H1 (cell line): Measurements from ENCODE around the gene NTN4. TPM values are rescaled to one million over a fixed set of nuclear protein-coding genes. Genes with fewer than 3 reads are reported as not detected.

Experiments used
- CTCF ChIA-PET: fragments of 300-600 bp; sonication (Branson Sonifier 250); formaldehyde crosslinking; loops from one replicate; lab custom pipeline; 2021; ENCODE audit not compliant: partially characterized antibody; lab: Charles Lee
- POLR2A ChIA-PET: fragments of 300-600 bp; sonication (Branson Sonifier 250); formaldehyde crosslinking; loops from one replicate; lab custom pipeline; 2021; ENCODE audit warnings: inconsistent platforms; ENCODE audit not compliant: partially characterized antibody; lab: Charles Lee
- DNase-seq, 2 experiments: peaks; one replicate each; pipeline versions ENCODE4 v3.0.0 to v3.0.0-alpha.2; 2010 to 2022; ENCODE audit warnings: low spot score in 2 of 2, low read depth in 1 of 2, mixed read lengths in 1 of 2
- FAIRE-seq: peaks from 2 replicates; lab custom pipeline; 2011; peaks lifted over from hg19 to GRCh38; lab: Jason Lieb, UNC
- H2AFZ ChIP-seq: 2 replicates; pipeline ENCODE4 v1.8.1; 2012; ENCODE audit warnings: low read length, inconsistent platforms
- H2AK5ac ChIP-seq: 2 replicates; pipeline ENCODE4 v1.6.1; 2013; ENCODE audit warnings: low read depth, low read length
- H2BK120ac ChIP-seq: replicated peaks from 2 replicates; pipeline ENCODE3; 2013; ENCODE audit warnings: low read depth, low read length, inconsistent platforms
- H2BK12ac ChIP-seq: 2 replicates; pipeline ENCODE4 v1.6.1; 2013; ENCODE audit warnings: low read depth, low read length
- H2BK15ac ChIP-seq: 2 replicates; pipeline ENCODE4 v1.6.1; 2013; ENCODE audit warnings: low read length
- H2BK20ac ChIP-seq: 2 replicates; pipeline ENCODE4 v1.6.1; 2013; ENCODE audit warnings: low read length
- H2BK5ac ChIP-seq: 2 replicates; pipeline ENCODE4 v1.6.1; 2013; ENCODE audit warnings: low read depth, low read length
- H3K14ac ChIP-seq: 2 replicates; pipeline ENCODE4 v1.6.1; 2013; ENCODE audit warnings: inconsistent platforms; ENCODE audit not compliant: insufficient read length
- H3K18ac ChIP-seq: 2 replicates; pipeline ENCODE4 v1.6.1; 2013; ENCODE audit warnings: low read length; ENCODE audit errors: extremely low read depth
- H3K23ac ChIP-seq: 2 replicates; pipeline ENCODE4 v1.6.1; 2013; ENCODE audit warnings: inconsistent platforms; ENCODE audit not compliant: insufficient read length
- H3K23me2 ChIP-seq: 2 replicates; pipeline ENCODE4 v1.6.1; 2013; ENCODE audit warnings: low read depth, low read length
- H3K27ac ChIP-seq: 2 replicates; pipeline ENCODE4 v1.6.1; 2011; ENCODE audit warnings: low read depth, low read length, inconsistent platforms
- H3K27me3 ChIP-seq, 4 experiments: replicated peaks in 1 of 4; 1 replicate in 1 of 4; 2 replicates in 3 of 4; pipeline versions ENCODE4 v1.6.1 to v1.8.1; 2011 to 2013; ENCODE audit warnings: low read length in 3 of 4, mild to moderate bottlenecking in 3 of 4, inconsistent platforms in 2 of 4, mixed read lengths in 2 of 4, moderate library complexity in 1 of 4; ENCODE audit not compliant: control insufficient read depth in 3 of 4, insufficient read depth in 3 of 4; ENCODE audit errors: extremely low read depth in 1 of 4
- H3K36me3 ChIP-seq, 4 experiments: 2 replicates each; pipeline versions ENCODE4 v1.6.1 to v1.8.1; 2011 to 2013; ENCODE audit warnings: mild to moderate bottlenecking in 4 of 4, low read length in 3 of 4, moderate library complexity in 2 of 4, control low read depth in 1 of 4, inconsistent platforms in 1 of 4; ENCODE audit not compliant: insufficient read depth in 4 of 4, control insufficient read depth in 2 of 4
- H3K4ac ChIP-seq: replicated peaks from 2 replicates; pipeline ENCODE3; 2013; ENCODE audit warnings: low read length, low read depth, mixed read lengths, inconsistent platforms; ENCODE audit not compliant: insufficient read length
- H3K4me1 ChIP-seq, 4 experiments: replicated peaks in 1 of 4; 1 replicate in 1 of 4; 2 replicates in 3 of 4; pipeline versions ENCODE4 v1.6.1 to v1.8.1; 2011 to 2013; ENCODE audit warnings: low read length in 3 of 4, inconsistent platforms in 2 of 4, mixed read lengths in 1 of 4; ENCODE audit not compliant: insufficient read depth in 4 of 4, control insufficient read depth in 3 of 4
- H3K4me2 ChIP-seq, 2 experiments: 2 replicates each; pipeline versions ENCODE4 v1.6.1 to v1.8.1; 2011 to 2013; ENCODE audit warnings: low read depth in 2 of 2, low read length in 2 of 2, control low read depth in 1 of 2, inconsistent platforms in 1 of 2, mild to moderate bottlenecking in 1 of 2; ENCODE audit not compliant: insufficient read depth in 1 of 2
- H3K4me3 ChIP-seq, 4 experiments: fragments of 200-600, 300-600 bp in 1 of 4; sonication (generic), shearing (Covaris generic), sonication (Bioruptor Twin) in 1 of 4; 2 replicates each; pipeline versions ENCODE4 v1.5.1 to v1.8.1; 2011 to 2016; ENCODE audit warnings: low read length in 4 of 4, low read depth in 3 of 4, control low read depth in 2 of 4, inconsistent platforms in 2 of 4, mild to moderate bottlenecking in 2 of 4, mixed read lengths in 1 of 4, moderate library complexity in 1 of 4; ENCODE audit not compliant: insufficient read depth in 2 of 4; ENCODE audit errors: extremely low read depth in 1 of 4
- H3K56ac ChIP-seq: replicated peaks from 2 replicates; pipeline ENCODE3; 2013; ENCODE audit warnings: low read depth, mild to moderate bottlenecking, mixed read lengths, low read length, inconsistent platforms; ENCODE audit not compliant: insufficient read length
- H3K79me1 ChIP-seq: 2 replicates; pipeline ENCODE4 v1.6.1; 2013; ENCODE audit warnings: low read depth, low read length, control low read depth
- H3K79me2 ChIP-seq, 2 experiments: 2 replicates each; pipeline versions ENCODE4 v1.6.1 to v1.8.1; 2012 to 2013; ENCODE audit warnings: low read length in 2 of 2, mild to moderate bottlenecking in 2 of 2, inconsistent platforms in 1 of 2; ENCODE audit not compliant: insufficient read depth in 2 of 2, control insufficient read depth in 1 of 2
- H3K9ac ChIP-seq, 4 experiments: replicated peaks in 1 of 4; 1 replicate in 1 of 4; 2 replicates in 3 of 4; pipeline versions ENCODE4 v1.6.1 to v1.8.1; 2011 to 2013; ENCODE audit warnings: low read depth in 3 of 4, low read length in 3 of 4, control low read depth in 2 of 4, mild to moderate bottlenecking in 2 of 4, moderate library complexity in 2 of 4, inconsistent platforms in 1 of 4; ENCODE audit errors: extremely low read depth in 1 of 4
- H3K9me3 ChIP-seq, 2 experiments: 2 replicates each; pipeline versions ENCODE4 v1.6.1 to v1.8.1; 2012 to 2013; ENCODE audit warnings: mild to moderate bottlenecking in 2 of 2, moderate library complexity in 2 of 2, control low read depth in 1 of 2, inconsistent platforms in 1 of 2, low read depth in 1 of 2, low read length in 1 of 2, mixed read lengths in 1 of 2; ENCODE audit not compliant: insufficient read depth in 2 of 2
- H4K20me1 ChIP-seq, 2 experiments: replicated peaks in 1 of 2; 2 replicates each; pipeline versions ENCODE3 to v1.8.1; 2011 to 2013; ENCODE audit warnings: inconsistent platforms in 2 of 2, low read length in 2 of 2, mild to moderate bottlenecking in 1 of 2; ENCODE audit not compliant: insufficient read depth in 2 of 2, control insufficient read depth in 1 of 2
- H4K5ac ChIP-seq: 2 replicates; pipeline ENCODE4 v1.6.1; 2013; ENCODE audit warnings: low read length, low read depth, mixed read lengths, inconsistent platforms; ENCODE audit not compliant: insufficient read length
- H4K8ac ChIP-seq: 2 replicates; pipeline ENCODE4 v1.8.0; 2013; ENCODE audit warnings: mild to moderate bottlenecking, moderate library complexity, low read length, inconsistent platforms; ENCODE audit not compliant: insufficient read depth; ENCODE audit errors: extremely low read depth
- H4K91ac ChIP-seq: replicated peaks from 2 replicates; pipeline ENCODE3; 2013; ENCODE audit warnings: low read length, mixed read lengths, inconsistent platforms; ENCODE audit not compliant: insufficient read length
- ATF2 ChIP-seq: IDR thresholded peaks from 2 replicates; pipeline ENCODE4 v1.6.1; 2012; ENCODE audit warnings: low read length, inconsistent platforms
- BACH1 ChIP-seq: IDR thresholded peaks from 2 replicates; pipeline ENCODE4 v1.6.1; 2012; ENCODE audit warnings: low read length, improper control_type of control experiment
- CTBP2 ChIP-seq: IDR thresholded peaks from 2 replicates; pipeline ENCODE4 v1.7.0; 2011; ENCODE audit warnings: borderline replicate concordance, mild to moderate bottlenecking, moderate library complexity, mixed read lengths, low read length; ENCODE audit not compliant: insufficient read depth, insufficient read length
- GTF2F1 ChIP-seq: IDR thresholded peaks from 2 replicates; pipeline ENCODE4 v1.6.1; 2012; ENCODE audit warnings: low read depth, low read length, improper control_type of control experiment, borderline replicate concordance
- KDM5A ChIP-seq: fragments of 200-600 bp; IDR thresholded peaks from 2 replicates; pipeline ENCODE4 v1.7.1; 2012; ENCODE audit warnings: mild to moderate bottlenecking, low read length, inconsistent platforms, mixed read lengths
- POLR2AphosphoS5 ChIP-seq: IDR thresholded peaks from 2 replicates; pipeline ENCODE4 v1.6.1; 2011; ENCODE audit warnings: low read depth, low read length
- POU5F1 ChIP-seq: IDR thresholded peaks from 2 replicates; pipeline ENCODE4 v1.6.1; 2011; ENCODE audit warnings: low read depth, mild to moderate bottlenecking, low read length, moderate library complexity
- SAP30 ChIP-seq: fragments of 300-600 bp; sonication (generic); IDR thresholded peaks from 2 replicates; pipeline ENCODE4 v1.7.1; 2012; ENCODE audit warnings: low read length, moderate library complexity, mild to moderate bottlenecking, inconsistent platforms; ENCODE audit not compliant: insufficient read depth, insufficient replicate concordance
- SIRT6 ChIP-seq: IDR thresholded peaks from one replicate; pipeline ENCODE4 v1.7.1; 2012; ENCODE audit warnings: low read length, inconsistent platforms
- WGBS, 2 experiments: shearing (Covaris generic) in 1 of 2; methylation state at CpG; one replicate each; pipeline versions ENCODE4 v1.1.6 to v1.1.7; 2013 to 2015; ENCODE audit warnings: low lambda C conversion rate in 2 of 2, mixed read lengths in 2 of 2, inconsistent platforms in 1 of 2, low coverage in 1 of 2, missing lambda C conversion rate in 1 of 2; ENCODE audit not compliant: insufficient replicate concordance in 2 of 2, insufficient coverage in 1 of 2, insufficient read length in 1 of 2; ENCODE audit errors: extremely low coverage in 1 of 2, missing lambda C conversion rate in 1 of 2; 5-methylcytosine and 5-hydroxymethylcytosine counted together
- polyA plus RNA-seq, 7 experiments: library from polyadenylated mRNA; depleted of rRNA in 3 of 7; stranded (reverse) in 5 of 7; unstranded in 2 of 7; fragments of >200 nt in 5 of 7; fragments of 200-250 nt in 2 of 7; gene quantifications; 1 replicate in 5 of 7; 2 replicates in 1 of 7; 4 replicates in 1 of 7; pipeline versions ENCODE4 v1.2.1 to v1.2.3, GENCODE V29; 2011 to 2013; ENCODE audit warnings: missing spikeins in 2 of 7, mixed read lengths in 2 of 7
- total RNA-seq: library from RNA; stranded (reverse); fragmentation: NEBNext Ultra II Directional; extraction: Animal tissue kit (Norgen Biotek cat#: 25700); gene quantifications from 2 replicates; pipeline ENCODE4 v1.2.1, GENCODE V29; 2021

Gene NTN4
- total and polyA plus RNA-seq, 2 of the 8 experiments (the other 6 are each of a cell fraction or from before 2014, with no cell fraction given), result 0.74 to 1.3 TPM

- H2BK12ac ChIP-seq, result no peak overlapping the region
- ChIA-PET POLR2A (interaction anchor here (1.3 kb wide), 1 partner anchor 16 kb away, joined by 4 read pairs; no protein-coding TSS in a partner anchor), CTCF (interaction anchor here (1.3 to 1.9 kb wide), 2 partner anchors 8 to 9 kb away, joined by 4 to 5 read pairs; no protein-coding TSS in a partner anchor)
- no peak overlapping the region for H4K5ac ChIP-seq
- H3K4me3 ChIP-seq, result no peak overlapping the region
- H3K18ac ChIP-seq, result no peak overlapping the region
- no peaks in the 10 kb centered on the region for H3K27me3 ChIP-seq
- H2BK5ac ChIP-seq, result no peak overlapping the region
- H3K4ac ChIP-seq, result no peak overlapping the region
- no peak overlapping the region for H4K8ac ChIP-seq
- 94% methylated on average over 6 of the region's 6 CpGs; no CpG with 5 or more reads in 1 of the 2 experiments for WGBS, 2 experiments
- H3K23ac ChIP-seq, result no peak overlapping the region
- H3K9me3 ChIP-seq, result no peaks in the 10 kb centered on the region
- H4K91ac ChIP-seq, result no peak overlapping the region
- H3K36me3 ChIP-seq, result no peaks in the 10 kb centered on the region
- H3K56ac ChIP-seq, result no peak overlapping the region
- peaks cover 10% of the 10 kb centered on the region; the same call in 1 of the 2 replicates for H3K23me2 ChIP-seq
- DNase-seq (no peak), FAIRE-seq (no peak)
- H3K27ac ChIP-seq, result no peak overlapping the region
- H3K79me1 ChIP-seq, result no peaks in the 10 kb centered on the region
- no peak overlapping the region for H2BK15ac ChIP-seq
- H3K4me2 ChIP-seq, result no peak overlapping the region
- no peaks in the 10 kb centered on the region for H3K4me1 ChIP-seq
- H3K14ac ChIP-seq, result no peak overlapping the region
- no peak overlapping the region for H2AK5ac ChIP-seq
- no peak overlapping the region for H2BK120ac ChIP-seq
- H3K9ac ChIP-seq, result no peak overlapping the region
- no peaks in the 10 kb centered on the region for H4K20me1 ChIP-seq
- no peak overlapping the region for H2AFZ ChIP-seq
- H3K79me2 ChIP-seq, result no peaks in the 10 kb centered on the region
- H2BK20ac ChIP-seq, result no peak overlapping the region
- TF ChIP-seq SAP30 (no peak), SIRT6 (no peak), BACH1 (no peak), GTF2F1 (no peak), CTBP2 (no peak), ATF2 (no peak), POLR2AphosphoS5 (no peak), POU5F1 (no peak), KDM5A (no peak)
Measured at GRCh38 chr12:95658386-95658785, 132.2 kb downstream of the NTN4 start.
